ENCODE data around the gene DDX6. TPM values are rescaled to one million over a fixed set of nuclear protein-coding genes. Genes with fewer than 3 reads are reported as not detected.
"Not testable (repeated sequence)": the region's sequence is repeated elsewhere in the genome, so short reads cannot be mapped to it uniquely, and the experiment has no call there.

DDX6 gene
- total RNA-seq, 4 donors from 2014 or later: 88.1 to 130 (median 91.2) TPM

DNA sequence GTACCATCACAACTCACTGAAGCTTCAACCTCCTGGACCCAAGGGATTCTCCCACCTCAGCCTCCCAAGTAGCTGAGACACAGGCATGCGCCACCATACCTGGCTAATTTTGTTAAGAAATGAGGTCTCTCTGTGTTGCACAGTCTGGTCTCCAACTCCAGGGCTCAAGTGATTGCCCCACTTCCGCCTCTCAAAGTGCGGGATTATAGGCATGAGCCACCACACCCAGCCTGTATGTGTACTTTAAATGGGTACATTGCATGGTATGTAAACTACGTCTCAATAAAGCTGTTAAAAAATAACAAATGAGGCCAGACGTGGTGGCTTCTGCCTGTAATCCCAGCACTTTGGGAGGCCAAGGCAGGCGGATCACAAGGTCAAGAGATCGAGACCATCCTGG, 36.2 kb upstream of the DDX6 start:
- H3K4me3 ChIP-seq: no peak overlapping the region
- no peaks in the 10 kb centered on the region for H3K36me3 ChIP-seq
- TF ChIP-seq EP300 (IDR thresholded peaks at IDR 0.05) (no peak), POLR2AphosphoS5 (IDR thresholded peaks at IDR 0.05) (no peak), POLR2A (IDR thresholded peaks at IDR 0.05) (no peak)
- TF ChIP-seq, protein P1, sequence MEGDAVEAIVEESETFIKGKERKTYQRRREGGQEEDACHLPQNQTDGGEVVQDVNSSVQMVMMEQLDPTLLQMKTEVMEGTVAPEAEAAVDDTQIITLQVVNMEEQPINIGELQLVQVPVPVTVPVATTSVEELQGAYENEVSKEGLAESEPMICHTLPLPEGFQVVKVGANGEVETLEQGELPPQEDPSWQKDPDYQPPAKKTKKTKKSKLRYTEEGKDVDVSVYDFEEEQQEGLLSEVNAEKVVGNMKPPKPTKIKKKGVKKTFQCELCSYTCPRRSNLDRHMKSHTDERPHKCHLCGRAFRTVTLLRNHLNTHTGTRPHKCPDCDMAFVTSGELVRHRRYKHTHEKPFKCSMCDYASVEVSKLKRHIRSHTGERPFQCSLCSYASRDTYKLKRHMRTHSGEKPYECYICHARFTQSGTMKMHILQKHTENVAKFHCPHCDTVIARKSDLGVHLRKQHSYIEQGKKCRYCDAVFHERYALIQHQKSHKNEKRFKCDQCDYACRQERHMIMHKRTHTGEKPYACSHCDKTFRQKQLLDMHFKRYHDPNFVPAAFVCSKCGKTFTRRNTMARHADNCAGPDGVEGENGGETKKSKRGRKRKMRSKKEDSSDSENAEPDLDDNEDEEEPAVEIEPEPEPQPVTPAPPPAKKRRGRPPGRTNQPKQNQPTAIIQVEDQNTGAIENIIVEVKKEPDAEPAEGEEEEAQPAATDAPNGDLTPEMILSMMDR (IDR thresholded peaks at IDR 0.05): no peak
- H3K27me3 ChIP-seq: no peaks in the 10 kb centered on the region
- no peaks in the 10 kb centered on the region for H3K9me3 ChIP-seq
- DNase-seq (ENCODE audit: low spot score in 2 of 2): no peak
- H3K27ac ChIP-seq: no peak overlapping the region
- WGBS: 85% methylated on average over 7 of the region's 7 CpGs
- H3K4me1 ChIP-seq: no peaks in the 10 kb centered on the region

DNA sequence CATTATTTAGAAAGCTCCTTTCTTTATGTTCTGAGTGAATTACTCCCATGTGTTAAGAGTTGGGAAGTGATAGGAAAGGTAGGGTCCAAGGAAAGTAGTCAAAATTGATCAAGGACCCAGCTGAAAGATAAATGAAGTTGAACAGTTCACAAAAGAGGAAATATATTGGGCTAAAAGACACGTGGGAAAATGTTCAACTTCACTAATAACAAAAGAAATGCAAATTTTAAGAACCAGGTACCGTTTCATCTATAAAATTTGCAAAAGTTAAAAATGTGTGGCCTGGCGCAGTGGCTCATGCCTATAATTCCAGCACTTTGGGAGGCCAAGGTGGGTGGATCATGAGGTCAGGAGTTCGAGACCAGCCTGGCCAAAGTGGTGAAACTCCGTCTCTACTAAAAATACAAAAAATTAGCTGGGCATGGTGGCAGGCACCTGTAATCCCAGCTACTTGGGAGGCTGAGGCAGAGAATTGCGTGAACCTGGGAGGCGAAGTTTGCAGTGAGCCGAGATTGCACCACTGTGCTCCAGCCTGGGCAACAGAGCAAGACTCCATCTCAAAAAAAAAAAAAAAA, 32.1 kb upstream of the DDX6 start:
- WGBS: 92% methylated on average over 8 of the region's 8 CpGs

DNA sequence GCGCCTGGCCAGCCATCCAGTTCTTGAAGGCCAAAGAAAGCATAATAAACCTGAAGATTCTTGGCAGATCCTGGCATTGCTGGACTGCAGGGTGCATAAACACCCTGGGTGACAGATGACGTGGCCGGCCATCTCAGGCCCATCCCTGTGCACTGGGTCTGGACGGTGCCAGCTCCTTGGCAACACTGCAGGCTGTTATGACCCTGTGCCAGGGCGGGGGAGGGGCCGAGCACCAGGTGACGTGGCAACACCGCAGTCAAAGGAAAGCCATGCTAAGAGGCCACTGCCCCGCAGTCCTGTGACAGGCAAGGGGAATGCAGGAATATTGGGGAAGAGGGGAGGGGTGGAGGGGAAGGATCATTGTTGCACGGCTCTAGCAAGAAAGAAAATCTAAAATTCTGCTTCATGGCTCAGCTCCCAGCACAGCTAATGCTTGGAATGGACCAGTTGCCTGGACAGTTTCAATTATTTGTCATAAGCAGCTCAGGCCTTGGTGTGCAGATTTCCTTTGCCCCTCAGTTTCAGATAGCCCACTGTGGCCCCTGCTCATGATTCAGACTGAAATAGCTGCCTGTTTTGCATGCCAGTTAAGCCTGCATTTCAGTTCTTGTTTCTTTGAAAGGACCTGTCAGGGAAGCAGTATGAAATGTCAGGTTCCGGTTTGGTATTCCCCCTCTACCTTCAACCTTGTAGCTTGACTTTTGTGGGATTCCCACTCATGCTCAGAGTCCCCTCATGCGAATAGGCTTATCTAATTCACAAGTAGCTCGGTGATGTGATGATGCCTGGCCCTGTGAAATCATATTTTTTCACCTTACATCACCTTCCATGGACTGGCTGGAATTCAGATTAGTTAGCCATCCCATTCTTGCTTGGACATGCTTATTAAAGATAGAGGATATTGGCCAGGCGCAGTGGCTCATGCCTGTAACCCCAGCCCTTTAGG, 29.7 kb upstream of the DDX6 start:
- TF ChIP-seq, protein P1 (IDR thresholded peaks at IDR 0.05): no peak
- TF ChIP-seq EP300 (IDR thresholded peaks at IDR 0.05) (no peak), POLR2AphosphoS5 (IDR thresholded peaks at IDR 0.05) (no peak), POLR2A (IDR thresholded peaks at IDR 0.05) (no peak)
- no peaks in the 10 kb centered on the region for H3K36me3 ChIP-seq
- peak in 1 of 2 donors; percentile 65 for DNase-seq (ENCODE audit: low spot score in 2 of 2)
- H3K27me3 ChIP-seq: no peaks in the 10 kb centered on the region
- 78% methylated on average over 14 of the region's 14 CpGs for WGBS
- H3K9me3 ChIP-seq: no peaks in the 10 kb centered on the region
- H3K4me1 ChIP-seq: no peaks in the 10 kb centered on the region
- H3K4me3 ChIP-seq: no peak overlapping the region
- H3K27ac ChIP-seq: no peak overlapping the region

More for the DNA sequence above, 32.1 kb upstream of the DDX6 start:
- H3K4me1 ChIP-seq; H3K27ac ChIP-seq; H3K9me3 ChIP-seq; DNase-seq (ENCODE audit: low spot score in 2 of 2); H3K4me3 ChIP-seq; H3K27me3 ChIP-seq; H3K36me3 ChIP-seq: not testable (repeated sequence)

DNA sequence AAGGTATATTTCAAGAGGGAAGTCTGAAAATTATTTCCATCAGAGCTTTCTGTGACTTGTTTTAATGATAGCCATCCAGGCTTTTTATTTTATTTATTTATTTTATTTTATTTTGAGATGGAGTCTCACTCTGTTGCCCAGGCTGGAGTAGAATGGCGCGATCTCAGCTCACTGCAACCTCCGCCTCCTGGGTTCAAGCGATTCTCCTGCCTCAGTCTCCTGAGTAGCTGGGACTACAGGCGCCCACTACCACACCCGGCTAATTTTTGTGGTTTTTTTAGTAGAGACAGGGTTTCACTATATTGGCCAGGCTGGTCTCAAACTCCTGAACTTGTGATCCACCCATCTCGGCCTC, 29.0 kb upstream of the DDX6 start:
- not testable (repeated sequence) for H3K27ac ChIP-seq; H3K4me1 ChIP-seq; H3K9me3 ChIP-seq; H3K4me3 ChIP-seq; H3K27me3 ChIP-seq; H3K36me3 ChIP-seq; DNase-seq (ENCODE audit: low spot score in 2 of 2)
- 90% methylated on average over 7 of the region's 7 CpGs for WGBS

DNA sequence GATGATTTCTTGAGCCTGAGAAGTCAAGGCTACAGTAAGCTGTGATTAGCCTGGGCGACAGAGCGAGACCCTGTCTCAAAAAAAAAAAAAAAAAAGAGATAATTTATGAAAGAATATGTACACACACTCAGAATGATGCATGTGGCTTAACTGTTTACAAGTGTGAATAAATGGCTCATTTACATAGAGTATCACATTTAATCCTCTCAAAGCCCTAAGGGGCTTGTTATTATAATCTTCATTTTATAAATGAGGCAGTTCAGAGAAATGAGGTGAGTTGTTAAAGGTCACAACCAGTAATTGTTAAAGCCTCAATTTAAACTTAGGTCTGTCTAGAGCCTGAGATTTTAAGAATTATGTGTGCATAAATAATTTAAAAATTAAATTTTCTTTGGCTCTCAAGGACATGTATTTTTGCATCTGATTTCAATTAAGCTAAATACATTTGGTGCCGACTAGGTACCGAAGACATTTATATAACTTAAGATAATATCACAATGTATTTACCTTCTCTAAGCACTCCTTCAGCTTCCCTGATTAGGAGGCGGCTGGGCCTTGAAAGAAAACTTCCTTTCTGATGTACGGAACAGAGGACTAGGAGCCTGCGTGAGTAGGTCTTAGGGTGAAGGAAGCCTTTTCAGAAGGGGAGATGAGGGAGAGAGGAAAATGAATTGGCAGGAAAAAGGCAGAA, 28.5 kb upstream of the DDX6 start:
- Histone ChIP-seq H3K9me3 (no peaks in the 10 kb centered on the region), H3K27ac (no peak overlapping the region), H3K27me3 (no peaks in the 10 kb centered on the region), H3K4me3 (no peak overlapping the region), H3K36me3 (no peaks in the 10 kb centered on the region), H3K4me1 (no peaks in the 10 kb centered on the region)
- 88% methylated on average over 7 of the region's 7 CpGs for WGBS
- DNase-seq (ENCODE audit: low spot score in 2 of 2): no peak
- TF ChIP-seq POLR2AphosphoS5 (IDR thresholded peaks at IDR 0.05) (no peak), POLR2A (IDR thresholded peaks at IDR 0.05) (no peak), EP300 (IDR thresholded peaks at IDR 0.05) (no peak)
- TF ChIP-seq, protein P1 (IDR thresholded peaks at IDR 0.05): no peak

DNA sequence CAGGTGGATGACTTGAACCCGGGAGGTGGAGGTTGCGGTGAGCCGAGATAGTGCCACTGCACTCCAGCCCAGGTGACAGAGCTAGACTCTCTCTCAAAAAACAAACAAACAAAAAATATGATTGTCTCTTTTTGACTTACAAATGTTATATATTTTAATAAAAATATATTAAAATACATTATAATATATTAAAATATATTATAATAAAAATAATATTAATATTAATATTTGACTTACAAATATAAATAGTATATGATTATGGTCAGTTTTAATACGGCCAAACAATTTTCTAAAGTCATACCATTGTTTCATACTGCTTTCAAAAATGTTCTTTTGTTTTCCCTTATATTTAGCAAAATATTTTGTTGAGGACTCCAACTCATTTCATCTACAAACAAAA, 27.2 kb upstream of the DDX6 start:
- H3K4me3 ChIP-seq: no peak overlapping the region
- H3K27me3 ChIP-seq: no peaks in the 10 kb centered on the region
- WGBS: 98% methylated on average over 4 of the region's 4 CpGs
- no peaks in the 10 kb centered on the region for H3K9me3 ChIP-seq
- TF ChIP-seq EP300 (IDR thresholded peaks at IDR 0.05) (no peak), POLR2A (IDR thresholded peaks at IDR 0.05) (no peak), POLR2AphosphoS5 (IDR thresholded peaks at IDR 0.05) (no peak)
- TF ChIP-seq, protein P1 (IDR thresholded peaks at IDR 0.05): no peak
- no peaks in the 10 kb centered on the region for H3K4me1 ChIP-seq
- no peak overlapping the region for H3K27ac ChIP-seq
- DNase-seq (ENCODE audit: low spot score in 2 of 2): no peak
- no peaks in the 10 kb centered on the region for H3K36me3 ChIP-seq
